Measurements from ENCODE around the gene RAP1B.

The RAP1B gene

DNA sequence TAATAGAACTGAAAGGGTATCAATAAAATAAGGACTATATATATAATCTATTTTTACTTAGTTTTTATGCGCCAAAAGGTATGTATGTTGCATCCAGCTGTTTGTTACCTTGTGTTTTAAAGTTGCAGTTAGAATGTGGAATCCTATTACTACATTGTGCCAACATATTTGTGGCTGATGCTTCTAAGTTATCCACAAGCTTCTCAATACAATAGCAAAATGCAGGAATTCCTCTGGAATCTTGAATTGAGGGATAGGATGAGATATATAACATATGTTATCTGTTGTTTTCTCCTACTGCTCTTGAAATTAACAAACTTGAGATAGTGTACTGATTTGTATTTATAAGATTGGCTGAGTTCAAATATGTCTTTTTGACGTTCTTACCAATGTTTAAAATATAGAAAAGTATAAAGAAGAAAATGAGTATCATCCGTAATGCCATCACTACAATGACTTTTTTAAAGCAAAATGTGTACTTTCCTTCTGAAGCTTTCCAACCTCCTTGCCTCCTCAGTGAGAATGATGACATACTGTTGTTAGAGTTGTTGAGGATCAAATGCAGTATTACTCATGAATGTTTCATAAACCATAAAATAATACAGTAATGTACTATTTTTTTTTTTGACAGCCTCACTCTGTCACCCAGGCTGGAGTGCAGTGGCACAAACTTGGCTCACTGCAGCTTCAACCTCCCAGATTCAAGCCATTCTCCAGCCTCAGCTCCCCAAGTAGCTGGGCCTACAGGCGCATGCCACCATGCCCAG lies 6.6 kb downstream of the RAP1B start:
- H3K4me1 ChIP-seq, result peaks cover 25% of the 10 kb centered on the region
- H3K9ac ChIP-seq, result no peak overlapping the region
- TF ChIP-seq, protein P1, sequence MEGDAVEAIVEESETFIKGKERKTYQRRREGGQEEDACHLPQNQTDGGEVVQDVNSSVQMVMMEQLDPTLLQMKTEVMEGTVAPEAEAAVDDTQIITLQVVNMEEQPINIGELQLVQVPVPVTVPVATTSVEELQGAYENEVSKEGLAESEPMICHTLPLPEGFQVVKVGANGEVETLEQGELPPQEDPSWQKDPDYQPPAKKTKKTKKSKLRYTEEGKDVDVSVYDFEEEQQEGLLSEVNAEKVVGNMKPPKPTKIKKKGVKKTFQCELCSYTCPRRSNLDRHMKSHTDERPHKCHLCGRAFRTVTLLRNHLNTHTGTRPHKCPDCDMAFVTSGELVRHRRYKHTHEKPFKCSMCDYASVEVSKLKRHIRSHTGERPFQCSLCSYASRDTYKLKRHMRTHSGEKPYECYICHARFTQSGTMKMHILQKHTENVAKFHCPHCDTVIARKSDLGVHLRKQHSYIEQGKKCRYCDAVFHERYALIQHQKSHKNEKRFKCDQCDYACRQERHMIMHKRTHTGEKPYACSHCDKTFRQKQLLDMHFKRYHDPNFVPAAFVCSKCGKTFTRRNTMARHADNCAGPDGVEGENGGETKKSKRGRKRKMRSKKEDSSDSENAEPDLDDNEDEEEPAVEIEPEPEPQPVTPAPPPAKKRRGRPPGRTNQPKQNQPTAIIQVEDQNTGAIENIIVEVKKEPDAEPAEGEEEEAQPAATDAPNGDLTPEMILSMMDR (IDR thresholded peaks at IDR 0.05), result no peak

DNA sequence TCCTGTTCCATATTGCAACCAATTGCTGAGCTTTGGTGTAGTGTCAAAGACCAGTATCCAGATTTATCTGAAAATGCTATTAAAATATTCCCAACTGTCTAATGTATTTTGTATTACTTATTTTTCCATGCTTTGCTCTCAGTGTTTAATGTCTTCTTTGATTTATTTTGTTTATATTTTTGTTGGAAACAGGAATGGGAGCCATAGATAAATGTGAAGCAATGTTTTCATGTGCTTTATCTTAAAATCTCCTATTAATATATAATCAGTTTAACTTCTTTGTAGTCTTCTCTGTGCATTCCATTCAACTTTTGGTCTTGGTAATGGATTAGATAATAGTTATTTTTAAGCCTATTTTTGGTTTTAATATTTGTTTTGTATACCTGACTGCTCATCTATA lies 8.8 kb downstream of the RAP1B start:
- Histone ChIP-seq H3K4me1 (peaks cover 16% of the 10 kb centered on the region), H3K27ac (no peak overlapping the region), H3K4me3 (ENCODE audit: low read depth, low read length) (no peak overlapping the region), H3K9ac (no peak overlapping the region), H2AFZ (no peak overlapping the region), H3K27me3 (ENCODE audit: control insufficient read depth, insufficient read depth, low read length) (no peaks in the 10 kb centered on the region), H3K9me3 (ENCODE audit: control insufficient read depth, low read length) (no peaks in the 10 kb centered on the region), H3K79me2 (peaks cover 88% of the 10 kb centered on the region), H3K36me3 (ENCODE audit: control insufficient read depth, insufficient read depth, low read length) (no peaks in the 10 kb centered on the region), H3K4me2 (ENCODE audit: low read length) (no peak overlapping the region)
- TF ChIP-seq, protein P1 (IDR thresholded peaks at IDR 0.05), result no peak

More for the DNA sequence above, 6.6 kb downstream of the RAP1B start:
- no peak overlapping the region for H3K4me2 ChIP-seq (ENCODE audit: low read length)
- H2AFZ ChIP-seq, result no peak overlapping the region
- no peak overlapping the region for H3K27ac ChIP-seq
- no peak overlapping the region for H3K4me3 ChIP-seq (ENCODE audit: low read depth, low read length)
- H3K9me3 ChIP-seq (ENCODE audit: control insufficient read depth, low read length), result no peaks in the 10 kb centered on the region
- no peaks in the 10 kb centered on the region for H3K27me3 ChIP-seq (ENCODE audit: control insufficient read depth, insufficient read depth, low read length)
- peaks cover 93% of the 10 kb centered on the region for H3K79me2 ChIP-seq
- no peaks in the 10 kb centered on the region for H3K36me3 ChIP-seq (ENCODE audit: control insufficient read depth, insufficient read depth, low read length)

DNA sequence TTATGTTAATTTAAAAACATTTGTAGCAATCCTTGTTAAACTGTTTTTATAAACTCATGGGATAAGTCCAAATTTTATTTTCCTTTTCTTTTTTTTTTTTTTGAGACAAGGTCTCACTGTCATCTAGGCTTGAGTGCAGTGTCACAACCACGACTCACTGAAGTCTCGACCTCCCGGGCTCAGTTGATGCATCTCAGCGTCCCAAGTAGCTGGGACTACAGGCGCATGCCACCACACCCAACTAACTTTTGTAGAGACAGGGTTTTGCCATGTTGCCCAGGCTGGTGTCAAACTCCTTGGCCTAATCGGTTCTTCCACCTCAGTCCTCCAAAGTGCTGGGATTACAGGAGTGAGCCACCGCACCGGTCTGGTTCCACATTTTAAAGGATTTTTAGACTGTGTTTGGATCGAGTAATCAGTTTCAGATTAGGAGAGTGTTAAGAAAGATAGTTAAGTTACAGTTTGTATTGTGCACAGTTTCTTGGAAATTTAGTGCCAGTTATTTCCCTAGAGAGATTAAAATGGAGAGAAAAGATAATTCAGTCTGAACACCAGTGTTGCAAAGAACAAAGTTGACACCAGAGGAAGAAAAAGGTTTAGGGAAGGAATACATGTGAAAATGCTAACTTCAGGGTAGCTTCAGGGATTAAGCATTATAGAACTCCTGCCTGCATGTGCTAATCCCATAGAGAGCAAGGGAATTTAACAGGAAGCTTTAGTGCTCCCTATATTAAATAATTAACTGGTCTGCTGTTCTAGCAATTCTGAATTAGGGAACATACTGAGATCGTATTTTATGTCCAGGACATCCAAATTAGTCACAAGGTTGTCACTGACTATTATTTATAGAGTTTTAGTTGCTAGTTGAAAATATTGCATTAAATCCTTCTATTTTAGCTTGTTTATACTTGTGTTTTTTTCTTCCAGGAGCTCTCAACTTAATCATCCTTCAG lies 10.1 kb downstream of the RAP1B start:
- Histone ChIP-seq H3K9me3 (ENCODE audit: control insufficient read depth, low read length) (no peaks in the 10 kb centered on the region), H3K4me1 (peaks cover 14% of the 10 kb centered on the region), H3K4me2 (ENCODE audit: low read length) (peak overlapping the region; percentile 17), H3K27me3 (ENCODE audit: control insufficient read depth, insufficient read depth, low read length) (no peaks in the 10 kb centered on the region), H3K36me3 (ENCODE audit: control insufficient read depth, insufficient read depth, low read length) (no peaks in the 10 kb centered on the region), H3K4me3 (ENCODE audit: low read depth, low read length) (no peak overlapping the region), H3K9ac (no peak overlapping the region), H2AFZ (no peak overlapping the region), H3K79me2 (peaks cover 88% of the 10 kb centered on the region), H3K27ac (no peak overlapping the region)
- TF ChIP-seq, protein P1 (IDR thresholded peaks at IDR 0.05), result no peak

DNA sequence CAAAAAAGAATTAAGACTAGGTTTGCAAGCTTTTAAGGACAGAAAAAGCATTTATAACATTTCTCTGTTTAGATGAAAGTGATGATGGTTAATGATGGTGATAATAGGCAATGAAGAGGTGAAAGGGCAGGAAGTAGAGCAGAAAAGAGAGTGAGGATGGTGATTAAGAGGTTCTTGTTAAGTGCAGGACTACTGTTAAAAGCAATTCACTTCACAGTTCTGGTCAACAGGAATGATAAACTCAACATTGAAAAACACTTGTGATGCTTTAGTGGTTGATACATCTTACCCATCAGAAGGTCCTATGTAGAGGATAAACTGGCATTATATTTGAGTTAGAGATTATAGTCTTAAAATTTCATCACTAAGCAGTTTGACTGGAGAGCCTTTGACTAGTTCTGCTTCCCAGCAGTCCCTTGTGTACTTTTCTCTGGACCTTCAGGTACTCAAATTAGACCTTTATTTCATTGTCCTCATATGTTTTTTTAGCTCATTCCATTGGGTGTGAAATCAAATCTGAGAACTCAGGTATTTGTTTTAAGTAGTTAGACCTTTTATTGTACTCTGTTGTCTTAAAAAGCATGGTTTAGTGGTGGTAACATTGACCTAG lies 10.9 kb downstream of the RAP1B start:
- Histone ChIP-seq H3K4me3 (ENCODE audit: low read depth, low read length) (no peak overlapping the region), H3K36me3 (ENCODE audit: control insufficient read depth, insufficient read depth, low read length) (no peaks in the 10 kb centered on the region), H3K9me3 (ENCODE audit: control insufficient read depth, low read length) (no peaks in the 10 kb centered on the region), H3K4me1 (peaks cover 14% of the 10 kb centered on the region), H2AFZ (no peak overlapping the region), H3K79me2 (peaks cover 88% of the 10 kb centered on the region), H3K9ac (no peak overlapping the region), H3K27ac (no peak overlapping the region), H3K27me3 (ENCODE audit: control insufficient read depth, insufficient read depth, low read length) (no peaks in the 10 kb centered on the region), H3K4me2 (ENCODE audit: low read length) (peak overlapping the region; percentile 17)
- TF ChIP-seq, protein P1 (IDR thresholded peaks at IDR 0.05), result no peak

Measured in parathyroid adenoma (tissue), 2 donors.